Heart left ventricle (tissue), 13 donors: Measurements from ENCODE around the gene LEP.

Experiments
- POLR2A ChIP-seq, 2 donors: fragments of 450-650 bp; IDR thresholded peaks; one replicate each; pipeline ENCODE4 v1.6.1; 2017; ENCODE audit warnings: antibody characterized with exemption in 2 of 2, mild to moderate bottlenecking in 2 of 2, moderate library complexity in 2 of 2
- TF ChIP-seq, protein P1 (sequence below), 12 donors: fragments of 200-600 bp; sonication (generic) in 4 of 12; IDR thresholded peaks; one replicate each; pipeline versions ENCODE4 v1.5.0 to v1.8.0; 2018 to 2022; ENCODE audit warnings: antibody characterized with exemption in 12 of 12, mild to moderate bottlenecking in 5 of 12
- donor health status: ischemic (EF 13 %, LVEDD 7.1; RV severe dilation, severe dysfunction).
- donor health status: DM: no; HTN: yes; CAD: no.
- donor health status: DM: no; HTN: no; CAD: no.
- donor health status: ischemic (EF 25% LVEDD 6.9; RV normal size, moderate dysfunction).
- donor health status: ischemic (EF 25% LVEDD 5.7; RV mildly dilated, moderate dysfunction).
- donor health status: ischemic (EF 35%, LVEDD 5.7; RV mildly dilated, moderate dysfunction).
- donor health status: nonischemic (EF 11% LVEDD 7.7; RV severe dilation, severe dysfunction).
- donor health status: DM: yes; HTN: yes; CAD: no.
- donor health status: PGD.
- donor health status: ischemic (EF 29% LVEDD 5.4; RV normal size, mild dysfunction).
- donor health status: nonischemic (EF 23%, LVEDD 6.1; RV moderate dilation, normal function).

DNA sequence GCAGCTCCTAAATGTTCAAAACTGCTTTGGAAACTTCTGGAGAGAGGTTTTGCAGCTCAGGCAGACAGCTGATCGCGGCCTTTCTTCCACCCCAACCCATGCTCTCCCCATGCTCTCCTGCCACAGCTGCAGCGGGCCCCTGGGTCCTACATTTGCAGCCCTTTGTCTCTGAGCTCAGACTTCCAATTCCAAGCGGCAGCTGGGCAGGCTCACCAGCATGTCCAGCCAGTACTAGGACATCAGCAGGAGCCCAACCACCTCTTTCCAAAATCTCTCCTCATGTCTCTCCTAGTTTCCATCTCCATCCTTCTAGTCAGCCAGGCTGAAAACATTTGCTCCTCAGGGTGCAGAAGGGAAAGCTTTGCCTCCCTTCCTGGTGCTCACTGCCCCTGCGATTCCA, 6.0 kb downstream of the LEP start:
- TF ChIP-seq, protein P1, sequence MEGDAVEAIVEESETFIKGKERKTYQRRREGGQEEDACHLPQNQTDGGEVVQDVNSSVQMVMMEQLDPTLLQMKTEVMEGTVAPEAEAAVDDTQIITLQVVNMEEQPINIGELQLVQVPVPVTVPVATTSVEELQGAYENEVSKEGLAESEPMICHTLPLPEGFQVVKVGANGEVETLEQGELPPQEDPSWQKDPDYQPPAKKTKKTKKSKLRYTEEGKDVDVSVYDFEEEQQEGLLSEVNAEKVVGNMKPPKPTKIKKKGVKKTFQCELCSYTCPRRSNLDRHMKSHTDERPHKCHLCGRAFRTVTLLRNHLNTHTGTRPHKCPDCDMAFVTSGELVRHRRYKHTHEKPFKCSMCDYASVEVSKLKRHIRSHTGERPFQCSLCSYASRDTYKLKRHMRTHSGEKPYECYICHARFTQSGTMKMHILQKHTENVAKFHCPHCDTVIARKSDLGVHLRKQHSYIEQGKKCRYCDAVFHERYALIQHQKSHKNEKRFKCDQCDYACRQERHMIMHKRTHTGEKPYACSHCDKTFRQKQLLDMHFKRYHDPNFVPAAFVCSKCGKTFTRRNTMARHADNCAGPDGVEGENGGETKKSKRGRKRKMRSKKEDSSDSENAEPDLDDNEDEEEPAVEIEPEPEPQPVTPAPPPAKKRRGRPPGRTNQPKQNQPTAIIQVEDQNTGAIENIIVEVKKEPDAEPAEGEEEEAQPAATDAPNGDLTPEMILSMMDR (IDR thresholded peaks at IDR 0.05), result no peak
- no peak for TF ChIP-seq POLR2A (IDR thresholded peaks at IDR 0.05)
